Keratinocyte (primary cell): Measurements from ENCODE around the gene CRAMP1. TPM values are rescaled to one million over a fixed set of nuclear protein-coding genes. Genes with fewer than 3 reads are reported as not detected.

Source experiments
- DNase-seq: peaks from one replicate; pipeline ENCODE4 v3.0.0-alpha.2; 2011; ENCODE audit warnings: low read depth, missing footprints, low spot score
- FAIRE-seq: peaks from 2 replicates; lab custom pipeline; 2011; peaks lifted over from hg19 to GRCh38; lab: Jason Lieb, UNC
- H2AFZ ChIP-seq: 2 replicates; pipeline ENCODE4 v1.6.0; 2012; ENCODE audit warnings: low read length, control low read depth, inconsistent platforms; ENCODE audit not compliant: control insufficient read depth
- H3K27ac ChIP-seq: 2 replicates; pipeline ENCODE4 v1.5.1; 2011; ENCODE audit warnings: low read length; ENCODE audit not compliant: control insufficient read depth, insufficient read depth
- H3K27me3 ChIP-seq: 3 replicates; pipeline ENCODE4 v1.6.0; 2011; ENCODE audit warnings: low read length; ENCODE audit not compliant: control insufficient read depth, insufficient read depth; ENCODE audit errors: extremely low read depth
- H3K36me3 ChIP-seq, 2 experiments: 2 replicates in 1 of 2; 3 replicates in 1 of 2; pipeline ENCODE4 v1.5.1; 2011; ENCODE audit warnings: low read length in 2 of 2, mild to moderate bottlenecking in 1 of 2; ENCODE audit not compliant: control insufficient read depth in 2 of 2, insufficient read depth in 2 of 2; ENCODE audit errors: extremely low read depth in 1 of 2
- H3K4me1 ChIP-seq: 3 replicates; pipeline ENCODE4 v1.5.1; 2011; ENCODE audit warnings: low read length; ENCODE audit not compliant: control insufficient read depth, insufficient read depth; ENCODE audit errors: extremely low read depth
- H3K4me2 ChIP-seq: 3 replicates; pipeline ENCODE4 v1.6.0; 2011; ENCODE audit warnings: low read depth, low read length; ENCODE audit not compliant: control insufficient read depth, insufficient read depth; ENCODE audit errors: extremely low read depth
- H3K4me3 ChIP-seq, 3 experiments: fragments of 200-600 bp in 1 of 3; sonication (generic) in 1 of 3; 2 replicates in 2 of 3; 3 replicates in 1 of 3; pipeline ENCODE4 v1.5.1; 2011 to 2016; ENCODE audit warnings: low read length in 3 of 3, mild to moderate bottlenecking in 3 of 3, control low read depth in 2 of 3, inconsistent platforms in 1 of 3, low read depth in 1 of 3, mixed read lengths in 1 of 3, mixed run types in 1 of 3, moderate library complexity in 1 of 3; ENCODE audit not compliant: control insufficient read depth in 2 of 3, insufficient read depth in 2 of 3; ENCODE audit errors: extremely low read depth in 1 of 3
- H3K79me2 ChIP-seq: 2 replicates; pipeline ENCODE4 v1.6.0; 2012; ENCODE audit warnings: low read length; ENCODE audit not compliant: control insufficient read depth, insufficient read depth
- H3K9ac ChIP-seq: 3 replicates; pipeline ENCODE4 v1.6.0; 2011; ENCODE audit warnings: low read length; ENCODE audit not compliant: control insufficient read depth, insufficient read depth; ENCODE audit errors: extremely low read depth
- H3K9me1 ChIP-seq: 3 replicates; pipeline ENCODE4 v1.6.0; 2011; ENCODE audit warnings: low read length; ENCODE audit not compliant: control insufficient read depth, insufficient read depth; ENCODE audit errors: extremely low read depth
- H3K9me3 ChIP-seq: 2 replicates; pipeline ENCODE4 v1.5.1; 2012; ENCODE audit warnings: low read depth, low read length; ENCODE audit not compliant: control insufficient read depth
- H4K20me1 ChIP-seq: 3 replicates; pipeline ENCODE4 v1.6.0; 2011; ENCODE audit warnings: low read length; ENCODE audit not compliant: control insufficient read depth, insufficient read depth; ENCODE audit errors: extremely low read depth
- CTCF ChIP-seq, 3 experiments: IDR thresholded peaks in 1 of 3; conservative IDR thresholded peaks in 1 of 3; optimal IDR thresholded peaks in 1 of 3; 2 replicates in 2 of 3; 3 replicates in 1 of 3; pipeline versions ENCODE3 to v1.5.1; 2011; ENCODE audit warnings: low read length in 3 of 3, mild to moderate bottlenecking in 3 of 3, moderate library complexity in 2 of 3, control low read depth in 1 of 3, inconsistent platforms in 1 of 3; ENCODE audit not compliant: insufficient read depth in 2 of 3; ENCODE audit errors: extremely low read depth in 1 of 3
- EZH2 ChIP-seq: IDR thresholded peaks from one replicate; pipeline ENCODE4 v1.6.1; 2012; ENCODE audit warnings: inconsistent platforms, mild to moderate bottlenecking, low read length, moderate library complexity
- dilution Hi-C: fragments of 300-500 bp; cut with MboI; formaldehyde crosslinking; loops from one replicate; pipeline ENCODE4 v1.7.0; 2020; ENCODE audit warnings: low sequenced_read_pairs; ENCODE audit not compliant: extremely low pct_ligation_motif_present
- polyA plus RNA-seq, 5 experiments: library from polyadenylated mRNA; depleted of rRNA in 3 of 5; stranded (reverse) in 3 of 5; stranded (forward) in 1 of 5; unstranded in 1 of 5; fragments of >200 nt; gene quantifications; 1 replicate in 1 of 5; 2 replicates in 3 of 5; 3 replicates in 1 of 5; pipeline versions ENCODE4 v1.2.1 to v1.2.3, GENCODE V29; 2011 to 2012; ENCODE audit warnings: missing spikeins in 2 of 5, low read depth in 1 of 5, low replicate concordance in 1 of 5

The CRAMP1 gene
- polyA plus RNA-seq, 1 donor (not counting 4 experiments of a cell fraction or from before 2014, with no cell fraction given): 6.5 TPM

GRCh38 chr16:1670866-1671265, 58.7 kb downstream of the CRAMP1 start:
- DNase-seq (no peak), FAIRE-seq (no peak)
- Histone ChIP-seq H3K36me3 (peaks cover 44 to 56% of the 10 kb centered on the region in 2 experiments), H3K9me1 (no peaks in the 10 kb centered on the region), H3K27ac (no peak overlapping the region), H3K4me2 (no peak overlapping the region), H3K27me3 (no peaks in the 10 kb centered on the region), H3K9me3 (no peaks in the 10 kb centered on the region), H3K9ac (no peak overlapping the region), H3K4me1 (peaks cover 7% of the 10 kb centered on the region), H4K20me1 (peaks cover 3% of the 10 kb centered on the region), H2AFZ (no peak overlapping the region), H3K4me3 (no peak overlapping the region), H3K79me2 (no peaks in the 10 kb centered on the region)
- dilution Hi-C loops: no loop called here
- no peak for TF ChIP-seq EZH2
- no peak for TF ChIP-seq CTCF (optimal IDR thresholded peaks at IDR 0.05 in 1 of 3, IDR thresholded peaks at IDR 0.05 in 1 of 3, conservative IDR thresholded peaks at IDR 0.05 in 1 of 3; ENCODE audit: extremely low read depth in 1 of 3, insufficient read depth in 2 of 3, low read length in 3 of 3)

GRCh38 chr16:1673424-1674151, 61.4 kb downstream of the CRAMP1 start:
- Histone ChIP-seq H2AFZ (no peak overlapping the region), H3K27ac (no peak overlapping the region), H4K20me1 (peaks cover 3% of the 10 kb centered on the region), H3K27me3 (no peaks in the 10 kb centered on the region), H3K4me1 (peaks cover 10% of the 10 kb centered on the region), H3K9ac (no peak overlapping the region), H3K4me2 (no peak overlapping the region), H3K36me3 (peaks cover 36 to 42% of the 10 kb centered on the region in 2 experiments), H3K9me3 (no peaks in the 10 kb centered on the region), H3K9me1 (no peaks in the 10 kb centered on the region), H3K4me3 (no peak overlapping the region), H3K79me2 (peaks cover 2% of the 10 kb centered on the region)
- dilution Hi-C loops: no loop called here
- no peak for DNase-seq
- FAIRE-seq: no peak
- TF ChIP-seq EZH2: no peak
- no peak for TF ChIP-seq CTCF (optimal IDR thresholded peaks at IDR 0.05 in 1 of 3, IDR thresholded peaks at IDR 0.05 in 1 of 3, conservative IDR thresholded peaks at IDR 0.05 in 1 of 3; ENCODE audit: extremely low read depth in 1 of 3, insufficient read depth in 2 of 3, low read length in 3 of 3)
